ENCODE data around the gene ATP2B2. TPM values are rescaled to one million over a fixed set of nuclear protein-coding genes. Genes with fewer than 3 reads are reported as not detected.

ATP2B2 gene
- total and polyA plus RNA-seq, 9 of the 15 experiments (the other 6 are each of a cell fraction or from before 2014, with no cell fraction given) = 0.06 TPM; not detected in 8

DNA sequence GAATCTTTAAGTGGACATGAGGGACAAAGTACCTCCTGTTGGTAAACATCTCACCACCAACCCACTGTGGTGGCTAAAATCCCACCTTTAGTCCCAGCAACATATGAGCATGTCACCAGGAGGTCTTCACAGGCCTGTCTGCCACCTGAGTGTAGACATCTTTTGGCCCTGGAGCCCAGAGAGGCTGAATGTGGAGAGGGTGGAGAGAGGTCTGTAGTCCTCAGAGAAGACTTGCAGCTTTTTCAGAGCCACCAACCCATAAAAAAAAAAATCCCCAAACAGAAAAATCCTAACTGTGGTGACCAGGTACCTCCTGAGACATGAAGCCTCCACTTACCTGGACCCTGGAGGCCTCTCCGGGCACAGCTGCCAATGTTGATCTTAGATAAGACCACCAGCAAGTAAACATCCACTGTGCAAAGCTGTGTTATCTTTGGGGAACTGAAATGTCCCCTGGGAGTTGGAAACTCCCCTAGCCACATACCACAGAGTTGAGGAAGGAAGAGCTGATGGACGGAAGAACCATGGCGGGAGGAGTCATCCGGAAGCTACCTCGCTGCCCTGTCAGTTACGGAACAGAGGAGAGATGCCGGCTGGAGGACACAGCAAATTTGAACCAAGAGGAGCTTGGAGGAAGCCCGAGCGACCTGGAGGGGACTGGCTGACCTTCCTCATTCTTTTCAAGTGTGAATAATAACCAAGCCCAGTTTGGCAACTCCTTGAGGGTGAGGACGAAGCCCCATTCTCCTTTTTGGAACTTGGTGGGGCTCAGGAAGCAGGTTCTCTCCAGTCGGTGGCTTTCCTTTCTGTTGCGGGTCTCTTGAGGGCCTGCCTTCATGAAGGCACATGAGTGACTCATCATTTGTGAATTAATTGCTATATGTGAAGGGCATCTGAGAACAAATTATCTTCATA is 212.6 kb downstream of the ATP2B2 start, which contains the start of gene GHRL (continued):
- TF ChIP-seq ZNF175 (CRISPR knock-in tag; IDR thresholded peaks at IDR 0.05; ENCODE audit: low read depth) = no peak
- no peak for TF ChIP-seq ZNF134 (CRISPR knock-in tag; conservative IDR thresholded peaks at IDR 0.05)
- peak; percentile 81 for TF ChIP-seq GABPA (tag; conservative IDR thresholded peaks at IDR 0.05; ENCODE audit: low read depth)
- TF ChIP-seq, protein P1, sequence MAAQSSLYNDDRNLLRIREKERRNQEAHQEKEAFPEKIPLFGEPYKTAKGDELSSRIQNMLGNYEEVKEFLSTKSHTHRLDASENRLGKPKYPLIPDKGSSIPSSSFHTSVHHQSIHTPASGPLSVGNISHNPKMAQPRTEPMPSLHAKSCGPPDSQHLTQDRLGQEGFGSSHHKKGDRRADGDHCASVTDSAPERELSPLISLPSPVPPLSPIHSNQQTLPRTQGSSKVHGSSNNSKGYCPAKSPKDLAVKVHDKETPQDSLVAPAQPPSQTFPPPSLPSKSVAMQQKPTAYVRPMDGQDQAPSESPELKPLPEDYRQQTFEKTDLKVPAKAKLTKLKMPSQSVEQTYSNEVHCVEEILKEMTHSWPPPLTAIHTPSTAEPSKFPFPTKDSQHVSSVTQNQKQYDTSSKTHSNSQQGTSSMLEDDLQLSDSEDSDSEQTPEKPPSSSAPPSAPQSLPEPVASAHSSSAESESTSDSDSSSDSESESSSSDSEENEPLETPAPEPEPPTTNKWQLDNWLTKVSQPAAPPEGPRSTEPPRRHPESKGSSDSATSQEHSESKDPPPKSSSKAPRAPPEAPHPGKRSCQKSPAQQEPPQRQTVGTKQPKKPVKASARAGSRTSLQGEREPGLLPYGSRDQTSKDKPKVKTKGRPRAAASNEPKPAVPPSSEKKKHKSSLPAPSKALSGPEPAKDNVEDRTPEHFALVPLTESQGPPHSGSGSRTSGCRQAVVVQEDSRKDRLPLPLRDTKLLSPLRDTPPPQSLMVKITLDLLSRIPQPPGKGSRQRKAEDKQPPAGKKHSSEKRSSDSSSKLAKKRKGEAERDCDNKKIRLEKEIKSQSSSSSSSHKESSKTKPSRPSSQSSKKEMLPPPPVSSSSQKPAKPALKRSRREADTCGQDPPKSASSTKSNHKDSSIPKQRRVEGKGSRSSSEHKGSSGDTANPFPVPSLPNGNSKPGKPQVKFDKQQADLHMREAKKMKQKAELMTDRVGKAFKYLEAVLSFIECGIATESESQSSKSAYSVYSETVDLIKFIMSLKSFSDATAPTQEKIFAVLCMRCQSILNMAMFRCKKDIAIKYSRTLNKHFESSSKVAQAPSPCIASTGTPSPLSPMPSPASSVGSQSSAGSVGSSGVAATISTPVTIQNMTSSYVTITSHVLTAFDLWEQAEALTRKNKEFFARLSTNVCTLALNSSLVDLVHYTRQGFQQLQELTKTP (IDR thresholded peaks at IDR 0.05; ENCODE audit: low read depth in 1 of 2, partially characterized antibody in 2 of 2) = peak in 1 of 2 experiments; percentile 34
- TF ChIP-seq ZNF354B (CRISPR knock-in tag; IDR thresholded peaks at IDR 0.05) = no peak
- TF ChIP-seq, protein P2, sequence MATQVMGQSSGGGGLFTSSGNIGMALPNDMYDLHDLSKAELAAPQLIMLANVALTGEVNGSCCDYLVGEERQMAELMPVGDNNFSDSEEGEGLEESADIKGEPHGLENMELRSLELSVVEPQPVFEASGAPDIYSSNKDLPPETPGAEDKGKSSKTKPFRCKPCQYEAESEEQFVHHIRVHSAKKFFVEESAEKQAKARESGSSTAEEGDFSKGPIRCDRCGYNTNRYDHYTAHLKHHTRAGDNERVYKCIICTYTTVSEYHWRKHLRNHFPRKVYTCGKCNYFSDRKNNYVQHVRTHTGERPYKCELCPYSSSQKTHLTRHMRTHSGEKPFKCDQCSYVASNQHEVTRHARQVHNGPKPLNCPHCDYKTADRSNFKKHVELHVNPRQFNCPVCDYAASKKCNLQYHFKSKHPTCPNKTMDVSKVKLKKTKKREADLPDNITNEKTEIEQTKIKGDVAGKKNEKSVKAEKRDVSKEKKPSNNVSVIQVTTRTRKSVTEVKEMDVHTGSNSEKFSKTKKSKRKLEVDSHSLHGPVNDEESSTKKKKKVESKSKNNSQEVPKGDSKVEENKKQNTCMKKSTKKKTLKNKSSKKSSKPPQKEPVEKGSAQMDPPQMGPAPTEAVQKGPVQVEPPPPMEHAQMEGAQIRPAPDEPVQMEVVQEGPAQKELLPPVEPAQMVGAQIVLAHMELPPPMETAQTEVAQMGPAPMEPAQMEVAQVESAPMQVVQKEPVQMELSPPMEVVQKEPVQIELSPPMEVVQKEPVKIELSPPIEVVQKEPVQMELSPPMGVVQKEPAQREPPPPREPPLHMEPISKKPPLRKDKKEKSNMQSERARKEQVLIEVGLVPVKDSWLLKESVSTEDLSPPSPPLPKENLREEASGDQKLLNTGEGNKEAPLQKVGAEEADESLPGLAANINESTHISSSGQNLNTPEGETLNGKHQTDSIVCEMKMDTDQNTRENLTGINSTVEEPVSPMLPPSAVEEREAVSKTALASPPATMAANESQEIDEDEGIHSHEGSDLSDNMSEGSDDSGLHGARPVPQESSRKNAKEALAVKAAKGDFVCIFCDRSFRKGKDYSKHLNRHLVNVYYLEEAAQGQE (IDR thresholded peaks at IDR 0.05; ENCODE audit: borderline replicate concordance) = no peak; the same call in 1 of the 2 replicates
- TF ChIP-seq, protein P2 (CRISPR knock-in tag; IDR thresholded peaks at IDR 0.05; ENCODE audit: low read depth) = no peak
- TF ChIP-seq, protein P3, sequence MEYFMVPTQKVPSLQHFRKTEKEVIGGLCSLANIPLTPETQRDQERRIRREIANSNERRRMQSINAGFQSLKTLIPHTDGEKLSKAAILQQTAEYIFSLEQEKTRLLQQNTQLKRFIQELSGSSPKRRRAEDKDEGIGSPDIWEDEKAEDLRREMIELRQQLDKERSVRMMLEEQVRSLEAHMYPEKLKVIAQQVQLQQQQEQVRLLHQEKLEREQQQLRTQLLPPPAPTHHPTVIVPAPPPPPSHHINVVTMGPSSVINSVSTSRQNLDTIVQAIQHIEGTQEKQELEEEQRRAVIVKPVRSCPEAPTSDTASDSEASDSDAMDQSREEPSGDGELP (CRISPR knock-in tag; IDR thresholded peaks at IDR 0.05; ENCODE audit: borderline replicate concordance) = peak; percentile 34; the same call in 1 of the 2 replicates
- TF ChIP-seq NFE2 (IDR thresholded peaks at IDR 0.05; ENCODE audit: low read depth) = peak; percentile 45
- TF ChIP-seq ZKSCAN8 (CRISPR knock-in tag; IDR thresholded peaks at IDR 0.05) = no peak
- no peak for TF ChIP-seq HEY1 (CRISPR knock-in tag; IDR thresholded peaks at IDR 0.05; ENCODE audit: borderline replicate concordance)
- peak; percentile 28; the same call in 1 of the 2 replicates for TF ChIP-seq ZNF263 (CRISPR knock-in tag; IDR thresholded peaks at IDR 0.05; ENCODE audit: borderline replicate concordance)
